Measurements from ENCODE around the gene RIPPLY1. TPM values are rescaled to one million over a fixed set of nuclear protein-coding genes. Genes with fewer than 3 reads are reported as not detected.
"Not testable (repeated sequence)": the region's sequence is repeated elsewhere in the genome, so short reads cannot be mapped to it uniquely, and the experiment has no call there.

RIPPLY1 gene
- polyA plus RNA-seq, 5 donors = 0.16 to 0.56 (median 0.27) TPM

DNA sequence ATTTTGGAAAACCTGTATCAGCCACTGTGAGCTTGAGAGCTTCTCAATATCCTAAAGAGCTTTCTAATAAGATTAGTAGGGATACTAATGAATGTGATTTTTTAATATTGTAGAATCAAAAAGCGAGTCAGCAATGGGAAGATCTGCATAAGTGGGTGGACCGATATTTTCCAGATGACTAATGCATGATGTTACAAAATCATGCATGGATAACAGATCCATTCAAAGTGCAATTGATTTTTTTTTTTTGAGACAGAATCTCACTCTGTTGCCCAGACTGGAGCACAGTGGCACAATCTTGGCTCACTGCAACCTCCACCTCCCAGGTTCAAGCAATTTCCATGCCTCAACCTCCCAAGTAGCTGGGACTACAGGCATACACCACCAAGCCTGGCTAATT lies 9.7 kb upstream of the RIPPLY1 start:
- DNase-seq = no peak

DNA sequence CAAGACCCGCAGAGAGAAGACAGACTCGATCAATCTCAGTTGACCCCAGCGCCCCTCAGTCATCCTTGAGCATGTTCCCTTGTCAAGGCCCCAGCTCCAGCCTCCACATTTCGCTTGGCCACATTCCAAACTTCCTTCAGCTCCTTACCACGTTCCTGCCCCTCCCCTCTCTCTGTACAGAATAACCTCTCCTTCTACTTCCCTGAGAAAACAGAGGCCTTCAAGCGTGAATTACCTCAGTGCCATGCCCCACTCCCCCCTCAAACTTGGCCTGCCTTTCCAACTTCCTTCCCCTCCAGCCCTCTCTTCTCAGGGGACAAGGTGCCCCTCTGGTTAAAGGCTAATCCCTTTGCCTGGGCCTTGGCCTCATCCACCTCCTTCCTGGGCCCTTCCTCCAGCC lies 3.2 kb upstream of the RIPPLY1 start:
- DNase-seq = peak; percentile 40 to 42

DNA sequence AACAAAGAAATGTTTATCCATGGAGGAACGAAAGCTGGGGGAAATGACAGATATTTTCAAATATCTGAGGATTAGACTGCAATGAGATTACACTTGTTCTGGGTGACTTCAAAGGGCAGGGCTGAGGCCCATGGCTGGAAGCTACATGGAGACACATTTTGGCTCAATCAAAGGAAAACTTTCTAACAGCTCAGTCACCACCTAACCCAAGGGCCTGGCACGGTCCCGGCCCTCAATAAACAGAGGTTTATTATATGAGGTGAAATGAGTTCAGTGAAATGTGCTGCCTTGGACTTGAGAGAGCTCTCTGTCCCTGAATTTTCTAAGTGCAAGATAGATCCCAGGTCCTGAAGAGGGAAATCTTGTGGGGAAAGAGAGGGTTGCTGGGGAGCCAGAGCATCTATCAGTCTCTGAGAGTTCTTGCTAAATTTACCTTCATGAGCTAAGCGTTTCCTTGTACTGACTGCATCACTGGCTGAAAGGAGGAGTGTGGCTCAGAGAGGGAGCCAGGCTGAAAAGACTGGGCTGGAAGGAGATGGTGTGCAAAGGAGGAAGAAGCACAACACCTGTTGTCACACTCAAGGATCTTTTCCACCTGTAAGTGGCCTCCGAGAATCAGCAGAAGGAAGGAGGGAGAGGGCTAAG lies 2.0 kb upstream of the RIPPLY1 start:
- no peak for DNase-seq

DNA sequence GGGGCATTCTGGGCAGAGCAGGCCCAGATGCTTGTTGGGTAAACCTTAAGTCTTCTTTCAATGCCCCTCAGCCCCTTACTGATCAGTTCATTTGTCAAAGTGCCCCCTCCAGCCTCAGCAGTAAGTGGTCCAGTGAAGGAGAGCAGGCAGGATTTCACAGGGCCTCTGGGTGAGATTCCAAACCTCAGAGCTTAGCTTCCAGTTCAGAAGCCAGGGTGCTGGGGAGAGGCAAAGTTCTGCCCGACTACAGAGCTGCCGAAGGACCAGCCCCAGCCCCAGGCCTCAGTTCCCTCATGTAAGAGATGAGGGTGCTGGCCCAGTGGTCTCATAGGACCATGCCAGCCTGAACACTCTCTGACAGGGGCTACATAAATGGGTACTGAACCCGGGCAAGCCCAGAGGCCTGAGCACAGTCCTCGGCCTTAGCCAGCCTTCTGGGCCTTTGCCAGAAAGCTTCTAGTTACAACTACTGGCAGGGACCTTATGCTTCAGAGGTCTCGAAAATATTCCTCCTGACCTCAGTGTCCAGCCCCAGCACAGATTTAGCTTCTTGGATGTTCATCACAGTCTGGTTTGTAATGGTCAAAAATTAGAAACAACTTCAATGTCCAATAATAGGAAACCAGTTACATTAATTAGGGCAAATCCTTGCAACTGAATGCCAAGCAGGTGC lies 851 bp upstream of the RIPPLY1 start:
- DNase-seq = no peak

DNA sequence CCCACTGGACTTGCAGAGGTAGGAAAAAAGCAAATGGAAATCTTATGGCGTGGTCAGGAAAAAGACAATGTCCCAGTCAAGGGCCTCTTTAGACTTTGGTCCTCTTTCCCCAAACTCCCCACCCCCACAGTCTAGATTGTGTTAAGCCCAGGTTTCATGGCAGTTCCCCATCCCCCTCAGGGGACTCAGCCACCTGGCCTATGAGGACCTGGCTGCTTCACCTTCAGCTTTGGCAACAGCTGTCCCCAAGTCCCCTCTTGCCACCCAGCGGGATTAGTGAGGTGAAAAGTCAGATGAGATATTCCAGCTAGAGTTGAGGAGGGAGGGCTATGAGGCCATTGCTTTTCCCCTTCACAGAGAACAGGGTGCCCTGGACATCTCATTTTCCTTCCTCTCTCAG lies 457 bp downstream of the RIPPLY1 start:
- no peak for DNase-seq

DNA sequence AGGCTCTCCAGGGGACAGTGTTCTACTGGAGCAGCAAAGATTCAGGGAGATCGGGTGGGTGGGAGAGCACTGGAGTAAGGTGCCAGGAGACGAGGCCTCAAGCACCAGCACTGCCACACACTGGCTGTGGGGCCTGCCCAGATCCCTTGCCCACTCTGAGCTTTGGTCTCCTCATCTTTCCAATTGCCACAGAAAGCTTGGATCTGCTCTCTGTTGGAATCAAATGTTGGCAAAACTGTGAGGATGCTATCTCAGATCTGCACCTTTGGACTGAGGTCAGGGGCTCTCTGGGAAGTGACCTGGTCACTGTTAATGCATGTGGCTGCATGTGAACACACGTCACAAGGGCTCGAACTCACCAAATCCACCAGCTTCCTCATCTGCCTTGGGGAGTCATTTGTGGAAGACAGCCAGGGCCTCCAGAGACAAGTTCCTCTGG lies 1.3 kb downstream of the RIPPLY1 start:
- no peak for DNase-seq

DNA sequence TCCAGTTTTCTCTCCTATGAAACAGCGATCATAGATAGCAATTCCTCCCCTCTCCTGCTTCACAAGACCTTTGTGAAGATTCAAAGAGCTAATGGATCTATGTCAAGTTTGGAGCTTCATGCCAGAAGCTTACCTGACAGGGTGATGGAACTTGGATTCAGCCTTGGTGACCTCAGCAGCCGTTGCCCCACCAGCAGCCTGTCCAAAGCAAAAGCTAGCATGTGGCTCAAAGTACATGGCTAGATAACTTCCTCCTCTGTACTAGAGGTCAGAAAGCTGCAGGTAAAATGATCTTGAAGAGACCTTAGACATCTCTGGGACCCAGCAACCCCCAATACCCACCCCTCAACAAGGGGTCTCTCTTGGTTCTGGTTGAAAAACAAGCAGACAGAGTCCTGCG lies 1.8 kb downstream of the RIPPLY1 start:
- no peak for DNase-seq

DNA sequence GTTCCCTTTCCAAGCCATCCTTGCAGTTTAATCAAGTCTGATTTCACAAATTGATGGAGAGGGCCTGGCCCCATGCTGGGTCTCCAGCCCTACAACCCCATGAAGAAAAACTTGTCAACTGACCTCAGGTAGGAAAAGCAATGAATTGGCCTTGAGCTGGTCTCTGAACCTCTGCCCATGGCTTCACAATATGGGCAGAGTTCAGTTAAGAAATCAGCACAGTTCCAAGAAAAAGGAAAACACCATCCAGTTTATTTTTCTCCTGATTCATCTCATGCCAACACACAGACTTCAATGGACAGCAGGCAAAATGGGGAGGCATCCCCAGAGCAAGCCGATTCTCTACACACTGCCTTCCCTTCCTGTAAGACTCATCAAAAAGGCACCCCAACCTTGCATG lies 3.3 kb downstream of the RIPPLY1 start:
- DNase-seq = no peak

DNA sequence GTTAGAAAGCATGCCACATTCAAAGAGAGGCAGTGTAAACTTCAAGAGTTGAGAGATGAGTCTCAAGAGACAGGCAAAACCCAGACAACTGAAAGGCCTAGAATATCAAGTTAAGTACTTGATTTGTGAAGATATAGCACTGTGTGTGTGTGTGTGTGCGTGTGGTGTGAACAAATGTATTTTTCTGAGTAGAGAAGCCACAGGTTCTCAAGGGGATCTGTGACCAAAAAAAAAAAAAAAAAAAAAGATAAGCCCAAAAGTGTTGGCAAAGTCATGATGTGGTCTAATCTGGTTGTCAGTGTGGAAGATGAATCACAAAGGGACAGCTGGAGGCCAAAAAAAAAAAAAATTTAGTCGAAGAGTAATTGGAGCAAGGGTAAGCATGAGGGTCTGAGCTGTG lies 3.9 kb downstream of the RIPPLY1 start:
- no peak for DNase-seq

DNA sequence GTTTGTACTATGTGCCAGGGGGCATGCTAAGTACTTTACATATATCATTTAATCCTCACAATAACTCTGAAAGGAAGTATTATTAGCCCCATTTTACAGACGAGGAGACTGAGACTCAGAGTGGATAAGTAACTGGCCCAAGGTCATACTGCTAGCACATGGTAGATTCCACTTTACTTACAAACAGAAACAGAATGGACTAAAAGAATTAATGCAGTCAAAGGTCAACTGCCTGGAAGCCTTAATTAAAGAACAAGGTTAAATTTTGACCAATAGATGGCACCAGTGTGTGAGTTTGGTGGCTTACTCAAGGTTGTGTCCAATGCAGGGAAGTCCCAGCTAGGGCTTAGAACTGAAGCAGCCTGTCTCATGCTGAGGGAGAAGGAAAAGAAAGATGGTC lies 4.7 kb downstream of the RIPPLY1 start:
- DNase-seq = peak in 1 of 2 donors; percentile 21

DNA sequence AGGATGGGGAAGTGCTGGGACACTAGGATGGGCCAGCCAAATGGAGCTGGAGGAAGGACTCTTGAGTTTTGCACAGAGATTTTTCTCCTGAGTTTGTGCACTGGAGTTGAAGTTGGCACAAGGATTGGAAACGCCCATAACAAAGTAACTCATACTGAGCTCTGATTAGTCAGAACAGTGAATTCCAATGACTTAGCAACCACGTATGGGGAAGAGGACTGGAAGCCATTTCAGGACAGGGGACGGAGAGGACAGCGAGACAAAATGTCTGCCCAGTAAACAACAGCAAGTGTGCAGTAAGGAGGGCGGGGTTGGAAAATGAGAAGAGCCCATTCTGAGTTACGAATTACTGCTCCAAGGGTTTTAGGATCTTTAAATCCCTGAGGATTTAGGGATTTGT lies 5.9 kb downstream of the RIPPLY1 start:
- no peak for DNase-seq

DNA sequence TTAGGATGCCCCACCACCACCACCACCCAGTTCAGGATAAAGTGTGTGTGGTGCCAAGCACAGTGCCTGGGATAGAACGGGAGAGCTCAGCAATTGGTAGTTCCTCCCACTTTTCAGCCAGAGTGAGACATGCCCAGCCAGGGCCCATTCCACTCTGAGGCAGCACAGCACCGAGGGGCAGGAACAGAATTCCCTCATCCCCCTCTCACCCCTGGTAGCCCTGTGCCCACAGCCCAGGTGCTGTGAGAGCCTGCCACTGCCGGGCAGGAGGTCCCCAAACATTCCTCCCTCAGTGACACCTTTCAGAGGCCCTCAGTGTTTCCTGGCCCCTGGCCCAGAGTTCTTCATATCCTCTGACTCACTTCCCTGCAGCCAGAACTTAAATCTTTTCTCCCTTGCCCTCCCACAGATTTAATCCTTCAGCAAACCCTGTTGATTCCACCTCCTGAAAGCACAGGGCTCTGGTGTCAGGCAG lies 8.1 kb downstream of the RIPPLY1 start:
- no peak for DNase-seq

DNA sequence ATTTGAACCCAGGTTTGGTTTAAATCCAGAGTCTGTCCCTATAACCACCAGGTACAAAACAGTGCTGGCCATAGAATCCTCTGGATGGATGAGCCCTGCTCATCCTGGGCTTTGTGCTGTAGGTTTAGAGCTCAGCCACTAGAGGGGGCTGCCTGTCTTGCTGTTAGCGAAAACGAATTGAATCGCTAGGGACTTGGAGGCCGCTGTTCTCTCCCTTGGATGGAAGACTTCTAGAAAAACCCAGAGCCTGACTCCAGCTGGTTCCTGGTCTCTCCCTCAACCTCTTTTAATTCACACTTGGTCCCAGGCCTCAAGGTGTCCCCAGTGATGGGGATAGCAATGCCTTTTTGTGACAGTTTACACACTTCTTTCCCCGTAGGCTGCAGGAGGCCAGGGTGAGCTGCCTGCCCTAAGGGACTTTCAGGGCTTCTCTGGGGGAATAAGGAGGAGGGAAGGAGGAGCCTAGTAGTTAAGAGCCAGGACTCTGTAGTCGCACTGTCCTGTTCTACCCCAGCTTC lies 8.7 kb downstream of the RIPPLY1 start:
- DNase-seq = peak; percentile 35 to 42

DNA sequence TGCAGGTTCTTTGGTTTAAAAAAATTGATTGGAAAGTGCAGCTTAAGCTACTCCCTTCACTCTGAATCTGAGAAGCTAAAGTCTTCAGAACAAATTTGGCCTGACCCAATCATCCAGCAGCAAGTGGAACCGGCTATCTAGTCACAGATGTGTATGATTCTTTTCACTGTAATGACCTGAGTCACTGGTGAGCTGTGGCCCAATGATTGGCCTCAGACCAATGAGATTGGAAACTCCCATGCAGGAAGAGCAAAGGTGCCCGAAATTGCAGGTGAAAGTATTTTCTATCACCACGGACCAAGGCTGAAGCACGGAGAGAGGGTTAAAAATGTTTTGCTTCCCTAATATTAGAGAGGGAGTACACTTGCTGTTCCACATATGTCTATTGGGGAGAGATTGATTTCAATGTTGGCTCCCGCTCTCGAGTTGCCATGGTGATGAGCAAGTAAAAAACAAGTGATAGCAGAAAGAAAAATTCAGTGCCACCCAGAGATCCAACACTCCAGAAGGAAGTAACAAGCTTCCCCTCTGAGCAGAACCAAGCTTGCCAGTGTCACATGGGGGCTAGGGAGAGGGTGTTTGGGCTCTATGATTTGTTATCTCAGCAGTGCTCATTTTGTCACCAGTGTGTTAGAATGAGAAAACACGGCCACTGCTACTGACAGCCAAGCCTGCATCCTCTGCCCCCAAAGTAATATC lies 11.2 kb downstream of the RIPPLY1 start:
- DNase-seq = no peak

DNA sequence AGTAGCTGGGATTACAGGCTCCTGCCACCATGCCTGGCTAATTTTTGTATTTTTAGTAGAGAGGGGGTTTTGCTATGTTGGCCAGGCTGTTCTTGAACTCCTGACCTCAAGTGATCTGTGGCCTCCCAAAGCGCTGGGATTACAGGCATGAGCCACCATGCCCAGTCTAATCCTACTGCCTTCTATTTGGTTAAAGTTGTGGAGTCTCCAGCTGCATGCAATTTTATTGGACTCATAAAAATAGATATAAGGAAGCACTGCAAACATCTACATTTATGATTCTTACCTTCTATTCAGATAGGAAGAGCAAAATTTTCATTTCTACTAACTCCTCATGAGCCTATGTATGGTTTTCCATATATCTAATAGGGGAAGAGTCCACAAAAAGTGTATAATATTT lies 13.7 kb downstream of the RIPPLY1 start:
- no peak for DNase-seq

DNA sequence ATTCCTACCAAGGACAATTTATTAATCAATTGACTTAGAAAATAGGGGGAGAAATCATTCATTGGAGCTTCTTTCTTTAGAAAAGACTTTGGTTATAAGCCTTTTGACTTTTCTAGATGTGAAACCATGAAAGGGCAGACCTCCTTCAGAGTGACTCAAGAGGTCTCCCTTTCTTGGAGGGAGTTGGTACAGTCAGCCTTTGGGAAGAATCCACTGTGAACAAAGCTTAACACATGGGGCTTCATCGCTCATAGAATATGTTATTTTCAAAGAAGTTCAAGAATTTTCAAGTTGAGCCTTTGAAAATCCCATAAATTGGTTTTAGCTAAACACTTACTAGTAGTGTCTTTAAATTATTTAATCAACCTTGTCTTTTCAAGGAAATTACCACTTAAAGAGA lies 28.0 kb downstream of the RIPPLY1 start:
- no peak for DNase-seq

DNA sequence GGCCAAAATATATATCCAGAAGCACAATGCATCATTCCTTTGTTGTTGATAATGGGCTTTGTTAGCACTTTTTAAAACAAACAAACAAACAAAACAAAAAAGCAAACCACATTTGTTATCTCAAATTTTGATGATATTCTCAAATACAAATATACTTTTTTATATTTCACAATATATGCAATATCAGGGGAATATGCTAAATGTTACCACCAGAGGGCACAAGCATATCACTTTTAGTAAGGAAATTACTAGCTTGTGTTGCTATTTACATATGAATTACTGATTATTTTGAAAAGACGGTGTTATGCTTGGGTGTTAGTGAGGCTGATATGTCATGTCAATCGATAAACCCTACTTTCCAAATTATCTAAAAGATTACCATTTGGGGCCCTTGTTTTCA lies 29.1 kb downstream of the RIPPLY1 start:
- no peak for DNase-seq

DNA sequence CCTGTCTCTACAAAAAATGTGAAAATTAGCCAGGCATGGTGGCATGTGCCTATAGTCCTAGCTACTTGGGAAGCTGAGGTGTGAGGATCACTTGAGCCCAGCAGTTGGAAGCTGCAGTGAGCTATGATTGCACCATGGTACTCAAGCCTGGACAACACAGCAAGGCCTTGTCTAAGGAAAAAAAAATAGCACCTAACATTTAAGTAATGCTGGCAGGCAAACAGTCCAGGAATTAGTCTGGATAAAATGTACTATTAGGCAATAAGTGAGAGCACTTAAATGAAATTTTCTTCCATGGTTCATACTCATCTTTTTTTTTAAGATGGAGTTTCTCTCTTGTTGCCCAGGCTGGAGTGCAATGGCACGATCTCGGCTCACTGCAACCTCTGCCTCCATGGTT lies 30.3 kb downstream of the RIPPLY1 start:
- DNase-seq = not testable (repeated sequence)

DNA sequence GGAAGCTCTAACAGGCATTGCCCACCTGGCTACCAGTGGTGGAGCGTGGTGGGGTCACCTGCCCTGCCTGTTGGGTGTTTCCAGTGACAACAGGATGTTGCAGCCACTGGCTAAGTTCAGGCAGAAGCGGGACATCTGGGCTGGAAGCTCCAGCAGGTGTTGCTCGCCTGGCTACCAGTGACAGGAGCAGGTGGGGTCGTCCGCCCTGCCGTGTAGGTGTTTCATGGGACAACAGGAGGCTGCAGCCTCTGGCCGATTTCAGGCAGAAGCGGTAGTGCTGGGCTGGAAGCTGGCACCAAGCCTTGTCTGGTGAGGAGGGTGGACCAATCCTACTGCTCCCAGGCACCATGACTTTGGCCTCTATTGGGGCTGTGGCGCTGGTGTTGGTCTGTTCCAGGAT lies 39.4 kb downstream of the RIPPLY1 start:
- no peak for DNase-seq

DNA sequence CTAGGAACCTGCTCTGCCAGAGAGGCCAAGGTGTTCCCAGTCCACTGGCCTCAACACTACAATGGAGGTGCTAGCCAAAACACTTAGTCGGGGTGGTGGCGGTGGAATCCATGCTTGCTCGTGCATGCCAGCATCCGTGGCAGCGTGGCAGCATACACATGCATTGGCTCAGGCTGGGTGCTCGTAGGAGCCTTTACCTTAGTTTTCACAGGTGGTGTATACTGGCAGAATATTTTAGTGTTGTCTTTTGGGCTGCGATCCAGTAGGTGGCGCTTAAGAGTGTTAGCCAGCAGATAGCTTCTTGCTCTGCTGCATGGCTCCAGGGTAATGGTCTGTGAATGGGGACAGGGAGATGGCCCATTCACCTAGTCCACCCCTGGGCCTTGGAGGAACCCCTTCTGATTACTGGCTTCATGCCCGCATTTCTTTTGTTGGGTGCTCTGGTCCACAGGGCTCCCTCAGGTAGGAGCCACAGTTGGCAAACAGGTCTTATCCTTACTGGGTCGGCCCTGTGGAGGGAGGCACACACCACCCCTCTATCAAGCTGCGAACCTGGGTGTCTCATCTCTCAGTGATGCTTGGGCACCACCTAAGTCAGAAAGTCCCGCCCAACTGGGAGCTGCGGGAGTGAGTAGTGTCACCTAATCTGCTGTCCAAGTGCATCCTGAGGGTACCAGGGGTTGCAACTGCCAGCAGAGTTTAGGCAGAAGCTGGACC lies 40.0 kb downstream of the RIPPLY1 start:
- DNase-seq = no peak
